GM12892 (cell line): ENCODE data around the gene KRT82.

Source experiments
- POLR2A ChIP-seq: IDR thresholded peaks from 2 replicates; pipeline ENCODE4 v1.6.1; 2011; ENCODE audit warnings: low read depth, low read length, control low read depth
- POLR2AphosphoS5 ChIP-seq: IDR thresholded peaks from 2 replicates; pipeline ENCODE4 v1.6.1; 2011; ENCODE audit warnings: low read depth, low read length, control low read depth
- TAF1 ChIP-seq: IDR thresholded peaks from 2 replicates; pipeline ENCODE4 v1.6.1; 2011; ENCODE audit warnings: low read depth, mild to moderate bottlenecking, control low read depth, low read length, borderline replicate concordance

DNA sequence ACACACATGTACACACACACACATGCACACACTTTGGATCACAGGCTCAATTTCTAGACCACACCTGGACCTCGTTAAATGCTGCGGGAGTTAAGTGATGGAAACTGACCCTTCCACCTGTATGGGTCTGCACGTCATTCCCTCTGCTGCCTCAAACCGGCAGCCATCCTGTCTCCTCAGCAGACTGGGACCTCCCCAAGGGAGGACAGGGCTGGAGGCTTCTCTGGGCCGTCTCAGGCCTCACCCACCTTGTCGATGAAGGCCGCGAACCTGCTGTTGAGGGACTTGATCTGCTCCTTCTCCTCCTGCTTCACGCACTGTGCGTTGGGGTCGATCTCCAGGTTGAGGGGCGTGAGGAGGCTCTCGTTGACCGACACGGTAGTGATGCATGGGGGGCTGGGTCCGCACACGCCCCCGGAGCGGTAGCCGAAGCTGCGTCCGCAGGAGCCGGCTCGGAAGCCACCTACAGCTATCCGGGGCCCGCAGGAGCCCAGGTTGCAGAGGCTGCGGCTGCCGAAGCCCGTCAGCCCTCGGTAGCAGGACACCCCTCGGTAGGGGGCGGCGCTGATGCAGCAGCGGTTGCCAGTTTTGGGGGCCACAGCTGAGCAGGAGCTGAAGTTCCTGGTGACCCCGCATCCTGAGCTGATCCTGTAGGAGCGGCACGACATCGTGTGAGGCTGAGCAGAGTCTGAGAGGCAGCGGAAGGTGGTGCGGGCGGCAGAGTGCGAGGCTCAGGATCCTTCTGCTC lies 39.2 kb downstream of the KRT82 start, which contains the start of gene KRT85:
- TF ChIP-seq POLR2A (no peak), TAF1 (no peak), POLR2AphosphoS5 (no peak)
